ENCODE results near the gene SCN3B. TPM values are rescaled to one million over a fixed set of nuclear protein-coding genes. Genes with fewer than 3 reads are reported as not detected.
"Not testable (repeated sequence)": the region's sequence is repeated elsewhere in the genome, so short reads cannot be mapped to it uniquely, and the experiment has no call there.

Gene SCN3B
- total and polyA plus RNA-seq, 9 of the 15 experiments (the other 6 are each of a cell fraction or from before 2014, with no cell fraction given), result 0.01 to 0.15 (median 0.04) TPM; not detected in 6

- Histone ChIP-seq H3K9ac (ENCODE audit: insufficient read depth in 1 of 2, low read depth in 2 of 2, low read length in 2 of 2) (no peak overlapping the region), H3K4me1 (replicated peaks in 1 of 2; ENCODE audit: control insufficient read depth in 2 of 2, insufficient read depth in 2 of 2, low read length in 2 of 2) (no peaks in the 10 kb centered on the region), H3K4me3 (no peak overlapping the region), H3K79me2 (ENCODE audit: control insufficient read depth, insufficient read depth, low read length) (no peaks in the 10 kb centered on the region), H3K27ac (ENCODE audit: extremely low read depth, low read depth, low read length) (no peak overlapping the region), H4K20me1 (replicated peaks; ENCODE audit: control insufficient read depth, insufficient read depth, low read length) (no peaks in the 10 kb centered on the region), H3K4me2 (ENCODE audit: insufficient read depth, low read length) (no peak overlapping the region), H3K27me3 (ENCODE audit: control insufficient read depth in 2 of 2, insufficient read depth in 2 of 2, low read length in 2 of 2) (no peaks in the 10 kb centered on the region), H3K9me3 (replicated peaks; ENCODE audit: control insufficient read depth, insufficient read depth, low read depth, low read length) (no peaks in the 10 kb centered on the region), H3K36me3 (ENCODE audit: control insufficient read depth, insufficient read depth, low read length) (no peaks in the 10 kb centered on the region), H3K9me1 (ENCODE audit: control insufficient read depth, insufficient read depth, low read length) (no peaks in the 10 kb centered on the region), H2AFZ (ENCODE audit: low read depth, low read length) (no peak overlapping the region)
- ATAC-seq, result no peak
- WGBS (ENCODE audit: insufficient coverage, low coverage, missing lambda C conversion rate), result 0% methylated on average over 1 of the region's 1 CpG
- no TSS peak for BruUV-seq (replicated peaks)
- CTCF ChIA-PET (ENCODE audit: low intra/inter-chr PET ratio), result no interaction called here
- TF ChIP-seq KDM2B (CRISPR knock-in tag; IDR thresholded peaks at IDR 0.05) (no peak), USF2 (CRISPR knock-in tag; IDR thresholded peaks at IDR 0.05) (no peak), ARID1B (IDR thresholded peaks at IDR 0.05) (no peak), MTA1 (IDR thresholded peaks at IDR 0.05; ENCODE audit: borderline replicate concordance) (no peak), ZKSCAN3 (CRISPR knock-in tag; IDR thresholded peaks at IDR 0.05) (no peak), ZBTB2 (IDR thresholded peaks at IDR 0.05) (no peak), TOE1 (IDR thresholded peaks at IDR 0.05; ENCODE audit: borderline replicate concordance) (no peak), TOE1 (CRISPR knock-in tag; IDR thresholded peaks at IDR 0.05; ENCODE audit: borderline replicate concordance, low read depth) (no peak), GTF2F1 (IDR thresholded peaks at IDR 0.05; ENCODE audit: low read depth, low read length) (no peak), HDAC6 (IDR thresholded peaks at IDR 0.05; ENCODE audit: low read depth, low read length) (no peak), FOS (IDR thresholded peaks at IDR 0.05; ENCODE audit: extremely low read depth, insufficient read length) (no peak), RHOXF2B (CRISPR knock-in tag; conservative IDR thresholded peaks at IDR 0.05) (no peak), POLR3A (IDR thresholded peaks at IDR 0.05; ENCODE audit: borderline replicate concordance, extremely low read depth, insufficient read depth, insufficient read length) (no peak)
- no peak for FAIRE-seq
- POLR2A ChIA-PET, result no interaction called here
- no peak for DNase-seq (ENCODE audit: extremely low read depth in 1 of 4, low spot score in 3 of 4)
- in situ Hi-C loops (cut with MboI), result no loop called here
- intact Hi-C loops (cut with micrococcal nuclease), result no loop called here
Observed at GRCh38 chr11:123665306-123665705, 10.9 kb upstream of the SCN3B start.

- intact Hi-C loops (cut with micrococcal nuclease); FAIRE-seq; H3K9ac ChIP-seq (ENCODE audit: insufficient read depth in 1 of 2, low read depth in 2 of 2, low read length in 2 of 2); H2AFZ ChIP-seq (ENCODE audit: low read depth, low read length); H3K79me2 ChIP-seq (ENCODE audit: control insufficient read depth, insufficient read depth, low read length); H3K9me3 ChIP-seq (replicated peaks; ENCODE audit: control insufficient read depth, insufficient read depth, low read depth, low read length); H3K27ac ChIP-seq (ENCODE audit: extremely low read depth, low read depth, low read length); DNase-seq (ENCODE audit: extremely low read depth in 1 of 4, low spot score in 3 of 4); H4K20me1 ChIP-seq (replicated peaks; ENCODE audit: control insufficient read depth, insufficient read depth, low read length); ATAC-seq; H3K4me3 ChIP-seq; H3K4me1 ChIP-seq (replicated peaks in 1 of 2; ENCODE audit: control insufficient read depth in 2 of 2, insufficient read depth in 2 of 2, low read length in 2 of 2); H3K27me3 ChIP-seq (ENCODE audit: control insufficient read depth in 2 of 2, insufficient read depth in 2 of 2, low read length in 2 of 2); H3K9me1 ChIP-seq (ENCODE audit: control insufficient read depth, insufficient read depth, low read length); BruUV-seq (replicated peaks); in situ Hi-C loops (cut with MboI); H3K36me3 ChIP-seq (ENCODE audit: control insufficient read depth, insufficient read depth, low read length); POLR2A ChIA-PET; CTCF ChIA-PET (ENCODE audit: low intra/inter-chr PET ratio); H3K4me2 ChIP-seq (ENCODE audit: insufficient read depth, low read length): not testable (repeated sequence)
- WGBS (ENCODE audit: insufficient coverage, low coverage, missing lambda C conversion rate), result 0% methylated on average over 3 of the region's 3 CpGs
Observed at GRCh38 chr11:123659965-123660364, 5.5 kb upstream of the SCN3B start.
